PFSK-1 (cell line): ENCODE data around the gene WDR20.

Experiments used
- FOXP2 ChIP-seq: optimal IDR thresholded peaks from 2 replicates; pipeline ENCODE3; 2011; ENCODE audit warnings: borderline replicate concordance, control low read depth, inconsistent platforms; ENCODE audit not compliant: insufficient read depth; ENCODE audit errors: extremely low read length, extremely low read depth
- POLR2AphosphoS5 ChIP-seq: IDR thresholded peaks from 2 replicates; pipeline ENCODE4 v1.6.1; 2012; ENCODE audit warnings: low read depth, mild to moderate bottlenecking, control low read depth, low read length, moderate library complexity
- SIN3A ChIP-seq: IDR thresholded peaks from 2 replicates; pipeline ENCODE4 v1.6.1; 2012; ENCODE audit warnings: mild to moderate bottlenecking, low read length, moderate library complexity, borderline replicate concordance; ENCODE audit not compliant: insufficient read depth
- TAF1 ChIP-seq: IDR thresholded peaks from 2 replicates; pipeline ENCODE4 v1.6.1; 2012; ENCODE audit warnings: low read length, control low read depth, borderline replicate concordance; ENCODE audit not compliant: insufficient read depth
- TF ChIP-seq, protein P1 (sequence below), 2 experiments: IDR thresholded peaks; 2 replicates each; pipeline versions ENCODE4 v1.6.1 to v1.8.0; 2011 to 2012; ENCODE audit warnings: low read depth in 2 of 2, low read length in 2 of 2, control low read depth in 1 of 2, inconsistent platforms in 1 of 2, mild to moderate bottlenecking in 1 of 2, moderate library complexity in 1 of 2; ENCODE audit not compliant: insufficient read depth in 1 of 2

- TF ChIP-seq, protein P1, sequence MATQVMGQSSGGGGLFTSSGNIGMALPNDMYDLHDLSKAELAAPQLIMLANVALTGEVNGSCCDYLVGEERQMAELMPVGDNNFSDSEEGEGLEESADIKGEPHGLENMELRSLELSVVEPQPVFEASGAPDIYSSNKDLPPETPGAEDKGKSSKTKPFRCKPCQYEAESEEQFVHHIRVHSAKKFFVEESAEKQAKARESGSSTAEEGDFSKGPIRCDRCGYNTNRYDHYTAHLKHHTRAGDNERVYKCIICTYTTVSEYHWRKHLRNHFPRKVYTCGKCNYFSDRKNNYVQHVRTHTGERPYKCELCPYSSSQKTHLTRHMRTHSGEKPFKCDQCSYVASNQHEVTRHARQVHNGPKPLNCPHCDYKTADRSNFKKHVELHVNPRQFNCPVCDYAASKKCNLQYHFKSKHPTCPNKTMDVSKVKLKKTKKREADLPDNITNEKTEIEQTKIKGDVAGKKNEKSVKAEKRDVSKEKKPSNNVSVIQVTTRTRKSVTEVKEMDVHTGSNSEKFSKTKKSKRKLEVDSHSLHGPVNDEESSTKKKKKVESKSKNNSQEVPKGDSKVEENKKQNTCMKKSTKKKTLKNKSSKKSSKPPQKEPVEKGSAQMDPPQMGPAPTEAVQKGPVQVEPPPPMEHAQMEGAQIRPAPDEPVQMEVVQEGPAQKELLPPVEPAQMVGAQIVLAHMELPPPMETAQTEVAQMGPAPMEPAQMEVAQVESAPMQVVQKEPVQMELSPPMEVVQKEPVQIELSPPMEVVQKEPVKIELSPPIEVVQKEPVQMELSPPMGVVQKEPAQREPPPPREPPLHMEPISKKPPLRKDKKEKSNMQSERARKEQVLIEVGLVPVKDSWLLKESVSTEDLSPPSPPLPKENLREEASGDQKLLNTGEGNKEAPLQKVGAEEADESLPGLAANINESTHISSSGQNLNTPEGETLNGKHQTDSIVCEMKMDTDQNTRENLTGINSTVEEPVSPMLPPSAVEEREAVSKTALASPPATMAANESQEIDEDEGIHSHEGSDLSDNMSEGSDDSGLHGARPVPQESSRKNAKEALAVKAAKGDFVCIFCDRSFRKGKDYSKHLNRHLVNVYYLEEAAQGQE (IDR thresholded peaks at IDR 0.05; ENCODE audit: insufficient read depth in 1 of 2, low read depth in 2 of 2, low read length in 2 of 2) = no peak
- TF ChIP-seq POLR2AphosphoS5 (no peak), FOXP2 (no peak), TAF1 (no peak), SIN3A (no peak)
Measured at GRCh38 chr14:102150083-102150482, 10.4 kb downstream of the WDR20 start.
